A549 (cell line): Measurements from ENCODE around the gene PRUNE2. TPM values are rescaled to one million over a fixed set of nuclear protein-coding genes. Genes with fewer than 3 reads are reported as not detected.

ENCODE experiments used
- ATAC-seq, 2 experiments: fragments of 200-7000 bp in 1 of 2; fragments of >200 bp in 1 of 2; cut with Nextera tagmentation in 1 of 2; cut with Tn5 transposase in 1 of 2; 3 replicates each; pipeline versions ENCODE4 v1.8.0 to v1.9.1; 2018 to 2020; ENCODE audit warnings: mild to moderate bottlenecking in 1 of 2, moderate library complexity in 1 of 2
- CTCF ChIA-PET: fragments of 300-600 bp; sonication (Branson Sonifier 250); formaldehyde crosslinking; extraction: SDS; loops from one replicate; lab custom pipeline; 2021; ENCODE audit warnings: antibody characterized with exemption, inconsistent platforms; lab: Yijun Ruan, JAX
- POLR2A ChIA-PET: fragments of 350-600 bp; formaldehyde crosslinking; extraction: SDS; loops from one replicate; lab custom pipeline; 2021; ENCODE audit warnings: antibody characterized with exemption, inconsistent platforms; lab: Yijun Ruan, JAX
- DNase-seq, 2 experiments: peaks; one replicate each; pipeline versions ENCODE4 v3.0.0 to v3.0.0-alpha.2; 2011 to 2016; ENCODE audit warnings: low read depth in 1 of 2, low spot score in 1 of 2
- FAIRE-seq: peaks from 2 replicates; lab custom pipeline; 2011; peaks lifted over from hg19 to GRCh38; lab: Jason Lieb, UNC
- H3K27ac ChIP-seq, 2 experiments: fragments of >200 bp; sonication (Bioruptor Twin); formaldehyde crosslinking; 3 replicates each; pipeline ENCODE4 v1.5.1; 2016 to 2017
- H3K4me1 ChIP-seq: fragments of >200 bp; sonication (Bioruptor Twin); formaldehyde crosslinking; 3 replicates; pipeline ENCODE4 v1.6.1; 2016
- H3K4me2 ChIP-seq: fragments of >200 bp; sonication (Bioruptor Twin); formaldehyde crosslinking; 3 replicates; pipeline ENCODE4 v1.6.1; 2016
- H3K4me3 ChIP-seq: fragments of >200 bp; sonication (Bioruptor Twin); formaldehyde crosslinking; 3 replicates; pipeline ENCODE4 v1.5.1; 2016
- H3K9me3 ChIP-seq: fragments of >200 bp; sonication (Bioruptor Twin); formaldehyde crosslinking; 3 replicates; pipeline ENCODE4 v1.6.1; 2016
- ATOH8 ChIP-seq: fragments of 250-450 bp; sonication (Bioruptor Pico); IDR thresholded peaks from 2 replicates; pipeline ENCODE4 v1.5.0; 2020; ENCODE audit warnings: low read depth, mild to moderate bottlenecking, moderate library complexity
- CEBPB ChIP-seq, 2 experiments: fragments of >200 bp in 1 of 2; sonication (Bioruptor Twin) in 1 of 2; formaldehyde crosslinking in 1 of 2; IDR thresholded peaks; 2 replicates each; pipeline ENCODE4 v1.6.1; 2012 to 2016
- CHD4 ChIP-seq: fragments of 200-600 bp; sonication (generic); IDR thresholded peaks from 2 replicates; pipeline ENCODE4 v1.6.1; 2016; ENCODE audit warnings: antibody characterized with exemption, mild to moderate bottlenecking, borderline replicate concordance
- EHF ChIP-seq: fragments of 250-450 bp; sonication (Bioruptor Pico); IDR thresholded peaks from 2 replicates; pipeline ENCODE4 v1.5.0; 2020; ENCODE audit warnings: mild to moderate bottlenecking
- ELK1 ChIP-seq: fragments of 150-350 bp; IDR thresholded peaks from 2 replicates; pipeline ENCODE4 v1.6.1; 2014; ENCODE audit warnings: low read depth, mild to moderate bottlenecking, low read length
- FOSB ChIP-seq: fragments of 250-450 bp; sonication (Bioruptor Pico); IDR thresholded peaks from 2 replicates; pipeline ENCODE4 v1.5.0; 2020; ENCODE audit warnings: mild to moderate bottlenecking, moderate library complexity
- GATA3 ChIP-seq: IDR thresholded peaks from 2 replicates; pipeline ENCODE4 v1.6.1; 2012; ENCODE audit warnings: borderline replicate concordance
- HOXA7 ChIP-seq: fragments of 250-450 bp; sonication (Bioruptor Pico); IDR thresholded peaks from 2 replicates; pipeline ENCODE4 v1.5.0; 2020; ENCODE audit warnings: mild to moderate bottlenecking, moderate library complexity
- HOXB5 ChIP-seq: fragments of 250-450 bp; sonication (Bioruptor Pico); IDR thresholded peaks from 2 replicates; pipeline ENCODE4 v1.5.0; 2020; ENCODE audit warnings: mild to moderate bottlenecking, moderate library complexity
- JUNB ChIP-seq: fragments of >200 bp; sonication (Bioruptor Twin); formaldehyde crosslinking; IDR thresholded peaks from 2 replicates; pipeline ENCODE4 v1.6.1; 2016
- MAX ChIP-seq: IDR thresholded peaks from 2 replicates; pipeline ENCODE4 v1.6.1; 2012
- RCOR1 ChIP-seq: fragments of 150-350 bp; IDR thresholded peaks from 2 replicates; pipeline ENCODE4 v1.6.1; 2014; ENCODE audit warnings: antibody characterized with exemption, low read length, low read depth
- RFX5 ChIP-seq: fragments of 450-650 bp; IDR thresholded peaks from 2 replicates; pipeline ENCODE4 v1.7.1; 2014; ENCODE audit warnings: antibody characterized with exemption, mild to moderate bottlenecking, moderate library complexity
- SMC3 ChIP-seq: fragments of >200 bp; sonication (Bioruptor Twin); formaldehyde crosslinking; IDR thresholded peaks from 3 replicates; pipeline ENCODE4 v1.6.1; 2018; ENCODE audit warnings: inconsistent platforms
- SREBF2 ChIP-seq: fragments of 450-650 bp; IDR thresholded peaks from 2 replicates; pipeline ENCODE4 v1.6.1; 2014; ENCODE audit warnings: mild to moderate bottlenecking, moderate library complexity
- TFCP2L1 ChIP-seq: fragments of 250-450 bp; sonication (Bioruptor Pico); IDR thresholded peaks from 2 replicates; pipeline ENCODE4 v1.5.0; 2021; ENCODE audit warnings: mild to moderate bottlenecking
- TP53 ChIP-seq: fragments of 250-450 bp; sonication (Bioruptor Pico); IDR thresholded peaks from 2 replicates; pipeline ENCODE4 v1.5.0; 2021; ENCODE audit warnings: mild to moderate bottlenecking, moderate library complexity
- ZC3H11A ChIP-seq: fragments of 450-650 bp; IDR thresholded peaks from 2 replicates; pipeline ENCODE4 v1.6.1; 2014; ENCODE audit warnings: antibody characterized with exemption, mild to moderate bottlenecking
- ZNF302 ChIP-seq: fragments of 250-450 bp; sonication (Bioruptor Pico); IDR thresholded peaks from 2 replicates; pipeline ENCODE4 v1.9.0; 2021; ENCODE audit warnings: inconsistent platforms, mild to moderate bottlenecking, moderate library complexity
- WGBS: methylation state at CpG from one replicate; pipeline ENCODE4 v1.1.6; 2017; ENCODE audit errors: missing lambda C conversion rate; 5-methylcytosine and 5-hydroxymethylcytosine counted together
- polyA plus RNA-seq, 4 experiments: library from polyadenylated mRNA; depleted of rRNA in 3 of 4; stranded (reverse); fragments of >200 nt; fragmentation: RNase III in 1 of 4; extraction: RNeasy Plus Mini Kit Qiagen cat#74134 plus additional on column Dnase treatment in 1 of 4; gene quantifications; 2 replicates in 3 of 4; 3 replicates in 1 of 4; pipeline ENCODE4 v1.2.3, GENCODE V29; 2011 to 2017
- TF ChIP-seq, protein P1 (sequence below): fragments of 250-450 bp; sonication (Bioruptor Pico); IDR thresholded peaks from 2 replicates; pipeline ENCODE4 v1.5.0; 2021; ENCODE audit warnings: mild to moderate bottlenecking, moderate library complexity, borderline replicate concordance
- TF ChIP-seq, protein P2 (sequence below): fragments of >200 bp; sonication (Bioruptor Twin); formaldehyde crosslinking; IDR thresholded peaks from 2 replicates; pipeline ENCODE4 v1.6.1; 2016

The PRUNE2 gene
- polyA plus RNA-seq, 2 of the 4 experiments (the other 2 are of a cell fraction) = 0.04 TPM; not detected in 1

DNA sequence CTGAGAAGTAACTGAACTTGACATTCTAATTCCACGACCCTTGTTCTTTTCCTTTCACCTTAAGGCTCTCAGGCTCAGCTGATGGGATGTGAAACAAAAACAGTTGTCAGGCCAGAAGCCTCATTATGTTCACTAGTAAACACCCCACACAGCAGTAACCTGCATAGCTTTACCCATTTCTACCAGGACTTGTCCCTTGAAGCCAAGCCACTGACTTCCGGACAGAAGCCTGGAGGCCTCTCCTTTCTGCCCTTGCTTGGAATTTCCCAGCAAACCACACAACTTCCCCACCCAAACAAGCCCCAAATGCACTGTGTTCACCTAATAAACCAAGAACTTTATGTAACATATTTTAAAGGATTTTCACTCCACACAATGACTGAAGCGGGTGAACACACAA is 19.6 kb downstream of the PRUNE2 start:
- Histone ChIP-seq H3K9me3 (no peaks in the 10 kb centered on the region), H3K4me3 (no peak overlapping the region), H3K27ac (no peak overlapping the region), H3K4me2 (no peak overlapping the region), H3K4me1 (no peaks in the 10 kb centered on the region)
- 78% methylated on average over 3 of the region's 3 CpGs for WGBS
- ChIA-PET POLR2A (no interaction called here), CTCF (no interaction called here)
- DNase-seq = no peak
- TF ChIP-seq CEBPB (IDR thresholded peaks at IDR 0.05) (no peak), EHF (no peak), CHD4 (no peak), ATOH8 (CRISPR knock-in tag) (no peak), ELK1 (no peak)
- ATAC-seq = no peak
- FAIRE-seq = no peak

- ATAC-seq (no peak), DNase-seq (no peak), FAIRE-seq (no peak)
- ChIA-PET POLR2A (no interaction called here), CTCF (no interaction called here)
- Histone ChIP-seq H3K27ac (no peak overlapping the region), H3K4me2 (no peak overlapping the region), H3K4me3 (no peak overlapping the region), H3K4me1 (no peaks in the 10 kb centered on the region), H3K9me3 (no peaks in the 10 kb centered on the region)
- WGBS = 81% methylated on average over 1 of the region's 1 CpG
- TF ChIP-seq TFCP2L1 (CRISPR knock-in tag) (no peak), HOXB5 (CRISPR knock-in tag) (no peak), CHD4 (no peak), ZNF302 (CRISPR knock-in tag) (no peak), MAX (no peak), JUNB (no peak), CEBPB (IDR thresholded peaks at IDR 0.05) (no peak), GATA3 (no peak), ZC3H11A (no peak), RFX5 (no peak), TP53 (CRISPR knock-in tag) (no peak)
- TF ChIP-seq, protein P1, sequence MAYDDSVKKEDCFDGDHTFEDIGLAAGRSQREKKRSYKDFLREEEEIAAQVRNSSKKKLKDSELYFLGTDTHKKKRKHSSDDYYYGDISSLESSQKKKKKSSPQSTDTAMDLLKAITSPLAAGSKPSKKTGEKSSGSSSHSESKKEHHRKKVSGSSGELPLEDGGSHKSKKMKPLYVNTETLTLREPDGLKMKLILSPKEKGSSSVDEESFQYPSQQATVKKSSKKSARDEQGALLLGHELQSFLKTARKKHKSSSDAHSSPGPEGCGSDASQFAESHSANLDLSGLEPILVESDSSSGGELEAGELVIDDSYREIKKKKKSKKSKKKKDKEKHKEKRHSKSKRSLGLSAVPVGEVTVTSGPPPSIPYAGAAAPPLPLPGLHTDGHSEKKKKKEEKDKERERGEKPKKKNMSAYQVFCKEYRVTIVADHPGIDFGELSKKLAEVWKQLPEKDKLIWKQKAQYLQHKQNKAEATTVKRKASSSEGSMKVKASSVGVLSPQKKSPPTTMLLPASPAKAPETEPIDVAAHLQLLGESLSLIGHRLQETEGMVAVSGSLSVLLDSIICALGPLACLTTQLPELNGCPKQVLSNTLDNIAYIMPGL (CRISPR knock-in tag) = no peak
These were observed 21.1 kb downstream of the PRUNE2 start for GRCh38 chr9:76884823-76885222.

DNA sequence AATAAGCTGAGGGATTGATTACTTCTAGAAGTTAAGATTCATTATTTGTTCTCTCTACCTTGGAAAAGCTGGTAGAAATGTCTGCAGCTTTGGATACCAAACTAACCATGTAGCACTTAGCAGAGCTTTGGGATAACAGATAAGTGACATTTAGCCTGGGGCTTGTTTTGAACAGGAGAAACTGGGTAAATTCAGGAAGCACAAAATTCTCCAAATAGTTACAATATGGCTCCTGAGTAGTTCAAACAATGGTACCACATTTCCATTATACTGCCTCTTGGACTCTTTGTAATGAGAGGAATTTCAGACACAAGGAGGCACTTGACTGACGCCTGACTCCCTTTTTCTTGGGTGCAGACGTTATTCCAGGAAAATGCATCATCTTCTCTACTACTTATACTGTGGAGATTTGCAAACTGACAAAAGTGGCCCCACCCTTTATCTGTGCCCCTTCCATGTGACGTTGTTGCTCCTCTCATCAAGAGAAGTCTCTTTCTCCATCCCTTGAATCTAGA is 22.5 kb downstream of the PRUNE2 start:
- 69% methylated on average over 3 of the region's 3 CpGs for WGBS
- no peak for FAIRE-seq
- ChIA-PET CTCF (interaction anchor here (0.7 to 1.5 kb wide), 2 partner anchors 10 to 19 kb away, joined by 3 read pairs; no protein-coding TSS in a partner anchor), POLR2A (no interaction called here)
- no peak overlapping the region for H3K4me2 ChIP-seq
- no peak for TF ChIP-seq EHF
- DNase-seq = no peak
- ATAC-seq = no peak
- H3K4me1 ChIP-seq = peaks cover 7% of the 10 kb centered on the region; the same call in 2 of the 3 replicates
- no peak overlapping the region for H3K4me3 ChIP-seq
- no peaks in the 10 kb centered on the region for H3K9me3 ChIP-seq
- H3K27ac ChIP-seq = no peak overlapping the region

DNA sequence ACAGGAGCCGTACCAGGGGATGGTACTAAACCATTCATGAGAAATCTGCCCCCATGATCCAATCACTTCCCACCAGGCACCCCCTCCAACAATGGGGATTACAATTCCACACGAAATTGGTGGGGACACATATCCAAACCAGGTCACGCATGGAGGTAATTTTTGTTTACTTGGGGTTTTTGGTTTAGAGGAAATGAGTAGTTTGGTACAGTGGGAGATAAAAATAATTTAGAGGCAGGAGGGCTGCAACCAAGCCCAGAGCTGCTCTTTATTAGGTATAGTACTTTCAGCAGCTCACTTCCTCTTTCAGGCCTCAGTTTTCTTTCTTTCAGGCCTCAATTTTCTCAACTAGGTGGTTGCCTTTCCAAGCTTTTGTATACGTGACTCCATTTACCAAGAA is 23.2 kb downstream of the PRUNE2 start:
- ATAC-seq (no peak), DNase-seq (no peak)
- peaks cover 7% of the 10 kb centered on the region; the same call in 2 of the 3 replicates for H3K4me1 ChIP-seq
- no peak overlapping the region for H3K4me3 ChIP-seq
- H3K9me3 ChIP-seq = no peaks in the 10 kb centered on the region
- WGBS = 68% methylated on average over 4 of the region's 4 CpGs
- no peak overlapping the region for H3K4me2 ChIP-seq
- no peak for TF ChIP-seq TP53 (CRISPR knock-in tag)
- no peak for TF ChIP-seq GATA3
- TF ChIP-seq SMC3 = no peak
- TF ChIP-seq, protein P2, sequence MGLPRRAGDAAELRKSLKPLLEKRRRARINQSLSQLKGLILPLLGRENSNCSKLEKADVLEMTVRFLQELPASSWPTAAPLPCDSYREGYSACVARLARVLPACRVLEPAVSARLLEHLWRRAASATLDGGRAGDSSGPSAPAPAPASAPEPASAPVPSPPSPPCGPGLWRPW = no peak
- no peak for TF ChIP-seq RCOR1
- TF ChIP-seq RFX5 = no peak
- no peak for TF ChIP-seq SREBF2
- TF ChIP-seq TFCP2L1 (CRISPR knock-in tag) = no peak
- TF ChIP-seq HOXA7 (CRISPR knock-in tag) = no peak
- TF ChIP-seq FOSB (CRISPR knock-in tag) = no peak
- TF ChIP-seq, all 56 proteins: peak for 0
- FAIRE-seq = no peak
- ChIA-PET POLR2A (no interaction called here), CTCF (interaction anchor here (0.7 to 1.5 kb wide), 2 partner anchors 11 to 20 kb away, joined by 3 read pairs; no protein-coding TSS in a partner anchor)
- no peak overlapping the region for H3K27ac ChIP-seq
